Ecto neural progenitor cell (in vitro differentiated cells): ENCODE measurements around the gene ASTN2.

Source experiments
- DNase-seq: peaks from one replicate; pipeline ENCODE4 v3.0.0-alpha.2; 2018; ENCODE audit warnings: low spot score

Gene ASTN2

DNA sequence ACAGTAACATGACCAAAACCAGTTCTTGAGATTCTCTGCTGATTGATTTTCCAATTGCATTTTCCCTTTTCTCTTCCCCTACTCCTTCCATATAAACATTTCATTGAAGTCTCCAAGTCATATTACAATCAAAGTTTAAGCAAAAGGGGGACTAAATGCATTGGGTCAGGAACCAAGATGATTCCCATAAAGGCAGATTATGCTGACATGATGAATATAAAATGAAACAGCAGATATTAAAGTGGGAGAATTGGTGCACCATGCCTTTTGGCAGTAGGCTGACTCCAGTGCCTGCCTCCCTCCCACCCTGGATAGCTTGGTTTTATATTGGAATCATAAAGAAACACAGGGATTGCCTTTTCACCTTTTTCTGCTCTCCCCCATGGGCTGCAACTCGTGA is 118.4 kb downstream of the ASTN2 start:
- no peak for DNase-seq

DNA sequence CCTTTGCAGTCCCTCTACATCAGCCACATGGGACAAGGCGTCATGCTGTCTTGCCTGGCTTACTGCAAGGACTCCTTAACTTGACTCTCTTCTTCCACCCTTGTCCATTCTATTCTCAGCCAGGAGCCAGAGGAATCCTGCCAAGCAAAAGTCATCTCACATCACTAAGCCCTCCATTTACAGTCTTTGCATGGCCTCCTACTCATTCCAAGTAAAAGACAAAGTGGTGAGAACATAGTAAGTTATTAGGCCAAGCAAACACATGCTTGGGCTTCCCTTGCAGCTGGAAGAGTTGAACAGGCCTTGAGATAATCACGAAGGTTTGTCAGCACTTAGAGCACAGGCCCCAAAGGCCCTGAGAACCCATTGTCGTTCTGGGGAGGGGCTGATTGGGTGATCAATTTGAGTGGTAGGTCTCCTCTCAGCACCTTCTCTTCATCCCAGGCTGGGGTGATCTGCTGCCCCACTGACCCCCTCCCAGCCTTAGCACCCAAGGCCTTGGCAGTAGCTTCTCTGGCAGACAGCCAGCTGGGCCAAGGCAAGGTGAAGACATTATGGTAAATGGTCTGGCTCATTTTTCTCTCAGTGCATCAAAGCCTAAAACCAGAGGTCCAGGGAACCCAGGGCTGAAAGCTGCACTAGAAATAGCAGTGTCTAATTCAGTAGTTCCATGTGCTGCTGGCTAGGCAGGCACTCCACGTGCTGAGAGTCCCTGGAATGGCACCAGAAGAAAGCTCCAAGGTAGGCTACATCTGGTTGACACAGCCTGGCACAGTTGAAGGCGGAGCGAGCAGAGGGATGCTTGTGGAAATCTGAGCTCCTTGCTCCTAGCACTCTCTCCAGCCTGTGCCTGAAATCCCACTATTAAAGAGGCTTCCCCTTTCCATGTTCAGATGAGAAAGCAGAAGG is 121.4 kb downstream of the ASTN2 start:
- DNase-seq: no peak

DNA sequence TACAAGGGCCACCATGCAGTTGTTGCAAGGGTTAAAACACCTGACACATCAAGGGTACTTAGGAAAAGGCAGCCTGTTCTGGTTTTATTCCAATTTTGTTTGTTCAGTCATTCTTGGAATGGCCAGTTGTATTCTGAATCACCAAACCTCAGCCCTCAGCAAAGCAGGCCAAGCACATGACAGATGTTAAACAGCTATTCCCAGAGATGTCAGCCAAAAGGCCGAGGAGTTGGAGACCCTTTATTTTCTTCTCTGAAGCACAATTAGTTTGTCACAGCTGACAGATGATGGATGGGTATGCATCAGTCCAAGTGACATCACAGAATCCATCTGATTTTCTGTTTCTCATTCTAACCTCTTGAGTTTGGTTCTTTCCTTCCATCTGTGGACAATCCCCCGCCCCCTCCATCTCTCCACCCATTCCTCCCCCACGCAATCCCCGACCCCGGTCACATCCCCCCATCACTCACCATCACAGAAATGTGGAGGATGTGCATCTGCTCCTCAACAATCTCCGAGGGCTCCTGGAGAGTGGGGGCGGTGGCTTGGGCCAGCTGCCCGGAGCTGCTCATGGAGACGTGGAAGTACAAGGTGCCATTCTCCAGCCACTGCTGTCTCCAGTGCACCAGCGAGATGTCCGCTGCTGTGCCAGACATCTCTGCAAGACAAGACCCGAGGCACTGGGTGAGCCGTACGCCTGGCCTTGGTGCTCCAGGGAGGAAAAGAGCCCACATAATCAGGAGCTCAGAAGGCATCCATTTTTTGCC is 123.8 kb downstream of the ASTN2 start:
- no peak for DNase-seq

DNA sequence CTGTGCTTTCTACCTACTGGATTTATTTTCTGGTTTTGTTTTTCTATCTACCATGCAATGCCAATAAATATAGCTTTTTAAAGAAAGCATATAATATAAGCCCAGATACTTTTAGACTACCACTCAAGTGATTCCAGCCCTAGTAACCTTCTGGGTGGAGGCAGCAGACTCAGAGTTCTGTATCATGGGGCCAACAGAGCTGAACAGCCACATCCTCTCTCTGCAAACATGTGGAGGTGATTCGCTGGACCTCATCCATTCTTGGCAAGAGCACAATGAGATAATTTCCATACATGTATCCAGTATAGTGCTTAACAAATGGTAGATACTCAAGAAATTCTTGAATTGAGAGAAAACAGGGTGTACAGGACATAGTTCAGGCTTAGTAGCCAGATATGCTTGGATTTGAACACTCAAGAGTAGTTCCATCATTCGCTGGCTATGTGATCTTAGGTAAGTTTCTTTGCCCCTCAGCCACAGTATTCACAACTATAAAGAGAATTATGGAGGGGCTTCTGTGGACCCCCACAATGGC is 124.5 kb downstream of the ASTN2 start:
- DNase-seq: no peak

DNA sequence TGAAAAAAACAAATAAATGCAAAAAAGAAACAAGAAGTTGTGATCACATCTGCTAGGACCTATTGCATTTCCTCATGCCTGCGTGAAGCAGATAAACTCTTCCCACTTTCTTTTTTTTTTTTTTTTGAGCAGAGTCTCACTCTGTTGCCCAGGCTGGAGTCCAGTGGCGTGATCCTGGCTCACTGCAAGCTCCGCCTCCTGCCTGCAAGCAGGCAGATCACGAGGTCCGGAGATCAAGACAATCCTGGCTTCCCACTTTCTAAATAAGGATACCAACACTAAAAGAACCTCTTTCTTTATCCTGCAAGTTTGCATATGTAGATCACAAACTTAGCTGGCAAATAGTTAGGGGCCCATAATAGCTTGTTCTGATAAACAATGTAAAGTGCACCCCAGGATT is 128.6 kb downstream of the ASTN2 start:
- no peak for DNase-seq

DNA sequence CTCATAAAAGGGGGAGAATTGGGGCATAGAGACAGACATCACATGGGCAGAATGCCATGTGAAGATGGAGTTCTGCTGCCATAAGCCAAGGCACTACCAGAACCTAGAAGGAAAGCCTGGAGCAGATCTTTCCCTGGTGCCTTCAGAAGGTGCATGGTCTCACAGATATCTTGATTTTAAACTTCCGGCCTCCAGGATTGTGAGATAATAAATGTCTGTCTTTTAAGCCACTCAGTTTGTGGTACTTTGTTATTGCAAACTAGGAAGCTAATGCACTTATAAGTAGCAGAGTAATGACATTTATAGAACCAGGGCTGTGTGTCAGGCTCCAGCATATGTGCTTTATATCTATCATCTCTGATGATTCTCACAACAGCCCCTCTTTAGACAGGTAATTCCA is 130.4 kb downstream of the ASTN2 start:
- DNase-seq: no peak

DNA sequence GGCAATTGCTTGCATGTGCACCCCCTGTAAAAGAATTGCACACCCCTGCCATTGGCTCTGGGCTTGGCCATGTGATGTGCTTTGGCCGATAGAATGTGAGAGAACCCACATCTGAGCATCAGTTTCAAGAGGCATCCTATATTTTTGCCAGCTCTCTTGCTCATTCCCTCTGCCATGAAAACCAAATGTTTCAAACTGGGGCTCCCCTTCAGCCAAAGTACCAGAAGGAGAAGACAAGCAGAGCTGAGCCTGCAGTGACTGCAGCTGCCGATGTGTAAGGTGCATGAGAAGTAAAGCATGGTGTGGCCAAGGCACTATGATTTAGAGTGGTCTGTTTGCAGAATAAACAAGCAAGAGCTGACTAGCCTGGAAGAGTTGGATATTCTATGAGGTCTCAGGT is 132.3 kb downstream of the ASTN2 start:
- DNase-seq: no peak

DNA sequence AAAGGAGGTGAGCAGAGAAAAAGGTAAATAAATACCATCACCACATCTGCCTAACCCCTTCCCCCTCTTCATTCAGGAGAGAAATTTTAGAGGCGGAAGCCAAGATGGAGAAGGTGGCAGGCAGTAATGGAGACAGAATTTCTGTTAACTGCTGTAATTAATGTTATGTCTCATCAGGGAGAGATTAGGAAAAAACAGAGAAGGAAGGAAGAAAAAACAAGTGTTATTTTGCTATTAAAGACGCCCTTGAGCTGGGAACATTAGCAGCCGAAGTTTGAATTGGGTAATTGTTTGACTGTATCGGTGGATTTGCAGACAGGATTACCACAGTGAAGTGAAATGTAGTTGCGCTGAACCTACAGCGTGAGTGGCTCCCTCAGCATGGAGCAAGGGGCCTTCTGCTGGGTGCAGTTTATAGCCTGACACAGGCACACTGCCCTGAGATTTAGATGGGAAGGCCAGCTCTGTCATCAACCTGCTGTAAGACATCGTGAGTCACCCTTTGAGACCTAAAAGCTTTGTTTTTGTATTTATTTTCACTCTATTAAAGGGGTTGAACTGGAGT is 136.3 kb downstream of the ASTN2 start:
- no peak for DNase-seq

DNA sequence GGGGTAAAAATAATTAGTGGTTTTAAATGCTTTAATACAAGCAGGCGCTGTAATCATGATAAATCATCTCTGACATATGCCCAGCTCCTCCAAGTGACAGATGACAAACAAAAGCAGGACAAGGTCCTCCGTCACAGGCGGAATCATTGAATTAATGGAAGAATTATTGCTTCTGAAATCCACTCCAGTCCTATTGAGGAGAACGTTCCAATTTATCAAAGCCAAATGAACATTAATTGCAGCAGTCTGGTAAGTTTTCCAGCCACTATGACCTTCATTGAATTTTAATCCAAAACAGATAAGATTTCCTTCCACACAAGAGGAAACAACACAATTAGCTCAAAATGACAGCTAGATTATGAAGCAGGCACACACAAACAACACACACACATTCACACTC is 136.8 kb downstream of the ASTN2 start:
- DNase-seq: no peak

DNA sequence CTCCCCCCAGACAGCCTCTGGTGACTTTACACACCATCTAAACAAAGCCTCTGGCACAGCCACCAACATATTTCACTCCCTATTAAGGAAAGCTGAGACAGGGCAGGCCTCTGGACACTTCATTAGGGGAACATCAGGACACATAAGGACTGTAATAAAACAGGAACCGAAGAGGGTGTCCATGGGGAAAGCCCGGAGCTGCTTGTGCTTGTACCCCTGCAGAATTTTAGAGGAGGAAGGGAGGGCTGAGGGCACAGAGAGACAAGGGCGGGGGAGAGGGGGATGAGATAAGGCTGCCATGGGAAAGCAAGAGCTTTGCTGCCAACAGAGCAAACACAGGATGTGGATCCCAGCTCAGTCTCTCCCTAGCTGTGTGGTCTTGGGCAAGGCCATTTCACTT is 138.4 kb downstream of the ASTN2 start:
- no peak for DNase-seq

DNA sequence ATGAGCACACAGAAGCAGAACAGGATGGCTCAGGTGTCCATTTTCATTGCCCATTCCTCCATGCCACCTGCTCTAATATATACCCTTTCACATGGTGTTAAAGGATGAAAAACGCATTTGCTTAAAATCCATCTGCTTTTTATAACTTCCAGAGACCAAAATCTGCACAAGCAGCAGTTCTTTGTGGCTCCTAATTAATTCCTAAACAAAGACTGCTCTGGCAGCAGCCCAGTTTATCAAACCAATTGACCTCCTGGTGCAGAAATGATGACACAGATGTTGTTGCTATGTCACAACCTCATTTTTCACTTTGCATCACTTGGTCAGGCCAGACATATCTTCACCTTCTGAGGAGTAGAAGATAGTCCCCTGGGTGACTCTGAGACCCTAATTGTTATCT is 141.2 kb downstream of the ASTN2 start:
- DNase-seq: no peak

DNA sequence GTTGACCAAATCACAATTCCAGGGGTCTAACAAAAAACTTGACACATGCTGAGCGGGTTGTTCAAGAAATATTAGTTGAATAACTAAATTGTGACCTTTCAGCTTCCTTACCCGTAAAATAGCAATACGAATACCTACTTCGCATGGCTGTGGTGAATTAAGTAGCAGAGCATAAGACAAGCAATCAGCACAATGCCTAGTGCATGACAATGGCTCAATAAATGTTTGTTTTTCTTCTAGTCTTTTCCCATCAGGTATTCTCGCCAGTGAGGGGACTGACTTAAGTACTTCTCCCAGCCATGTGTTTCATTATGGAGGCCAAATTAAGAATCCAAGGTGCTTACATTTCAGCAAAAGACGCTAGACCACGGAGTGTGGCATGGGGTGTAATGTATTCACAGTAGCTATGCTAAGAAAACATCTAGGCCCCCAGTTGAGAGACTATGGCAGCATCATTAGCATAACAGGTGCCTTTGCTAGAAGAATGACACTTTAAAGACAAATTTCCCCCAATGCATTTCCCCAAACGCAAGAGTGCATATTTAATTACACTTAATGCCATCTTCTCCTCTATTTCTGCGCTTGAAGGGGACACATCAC is 145.9 kb downstream of the ASTN2 start:
- DNase-seq: no peak

DNA sequence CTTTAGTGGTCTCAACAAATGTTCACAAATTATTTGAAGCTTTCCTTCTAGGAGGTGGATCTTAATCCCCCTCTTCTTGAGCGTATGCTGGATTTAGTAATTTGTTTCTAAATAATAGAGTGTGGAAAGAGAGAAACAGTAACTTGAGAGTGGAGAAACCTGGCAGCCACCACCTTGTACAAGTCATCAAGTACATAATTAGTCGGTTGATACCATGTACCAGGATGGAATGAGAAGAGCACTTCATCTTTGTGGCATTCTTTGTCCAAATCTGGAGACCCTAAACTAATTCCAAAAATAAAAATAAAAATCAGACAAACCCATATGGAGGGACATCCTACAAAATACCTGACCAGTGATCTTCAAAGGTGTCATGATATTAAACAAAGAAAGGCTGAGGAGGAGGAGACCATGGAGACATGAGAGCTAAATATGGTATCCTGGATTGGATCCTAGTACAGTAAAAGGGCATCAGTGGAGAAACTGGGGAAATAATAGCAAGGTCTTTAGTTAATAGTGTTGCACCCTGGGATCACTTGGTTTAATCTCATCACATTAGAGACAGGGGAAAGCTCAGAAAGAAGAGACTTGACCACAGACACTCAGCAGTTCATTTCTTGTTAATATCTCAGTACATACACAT is 147.9 kb downstream of the ASTN2 start:
- no peak for DNase-seq

DNA sequence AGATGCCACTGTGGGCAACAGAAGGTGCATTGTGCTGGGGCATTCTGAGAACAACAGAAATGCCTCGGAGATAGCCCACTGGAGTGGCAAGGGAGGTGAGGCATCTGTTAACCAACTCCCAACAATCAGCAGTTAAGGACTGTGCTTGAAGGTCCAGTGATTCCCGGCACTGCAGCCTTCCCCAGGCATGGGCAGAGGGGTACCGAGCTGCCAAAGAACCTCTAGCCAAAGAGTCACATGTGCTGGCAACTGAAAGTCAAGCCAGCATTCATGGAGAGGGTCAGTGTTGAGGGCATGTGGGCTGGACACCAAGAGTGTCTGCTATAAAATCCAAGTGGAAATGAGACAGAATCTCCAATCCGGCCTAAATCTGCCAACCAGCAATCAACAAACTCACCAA is 149.6 kb downstream of the ASTN2 start:
- no peak for DNase-seq

DNA sequence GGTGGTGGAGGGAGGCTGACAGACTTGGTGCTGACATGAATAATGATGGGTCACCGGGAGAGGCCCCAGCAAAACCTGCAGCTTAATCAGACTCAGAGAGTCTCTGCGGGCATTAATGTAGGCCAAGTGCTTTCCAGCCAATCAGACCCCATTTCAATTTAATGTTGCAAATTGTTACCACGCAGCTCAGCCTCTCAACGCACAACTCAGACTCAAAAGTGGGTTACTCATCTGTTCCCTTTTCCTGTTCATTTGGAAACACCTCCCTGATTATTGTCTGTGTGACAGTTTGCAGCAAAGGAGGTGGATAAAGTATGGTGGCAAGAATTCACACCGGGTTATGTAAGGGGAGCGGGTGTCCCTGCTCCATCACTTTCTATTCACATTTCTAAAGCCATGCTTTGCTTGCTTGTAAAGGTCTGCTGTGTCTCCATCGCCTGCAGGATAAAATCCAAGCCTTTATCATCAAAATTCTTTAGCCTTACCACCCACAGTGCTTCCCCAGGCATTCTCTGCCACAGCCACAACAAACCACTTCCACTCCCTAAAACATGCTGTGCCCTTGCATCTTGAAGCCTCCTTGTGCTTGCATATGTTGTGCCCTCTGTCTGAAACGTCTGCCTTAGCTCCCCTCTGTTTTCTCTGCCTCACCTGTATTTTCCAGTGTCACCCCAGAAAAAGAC is 156.5 kb downstream of the ASTN2 start:
- no peak for DNase-seq

DNA sequence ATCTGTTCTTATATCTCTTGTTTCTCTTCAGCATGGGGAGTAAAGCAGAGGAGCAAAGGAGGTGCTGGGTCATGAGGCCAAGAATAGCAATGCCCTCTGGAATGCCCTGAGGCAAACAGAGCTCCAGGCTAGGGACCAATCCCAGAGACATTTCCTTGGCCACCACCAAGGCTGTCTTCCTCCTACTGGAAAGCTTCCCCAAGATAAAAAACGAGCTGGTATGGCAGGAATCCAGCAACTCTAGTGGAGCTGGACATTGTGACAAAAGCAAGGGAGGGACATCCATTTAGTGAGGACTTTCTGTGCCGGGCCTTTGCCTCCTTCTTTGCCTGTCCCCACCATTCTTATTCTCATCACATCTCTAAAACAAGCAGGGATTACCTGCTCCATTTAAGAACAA is 161.6 kb downstream of the ASTN2 start:
- no peak for DNase-seq

DNA sequence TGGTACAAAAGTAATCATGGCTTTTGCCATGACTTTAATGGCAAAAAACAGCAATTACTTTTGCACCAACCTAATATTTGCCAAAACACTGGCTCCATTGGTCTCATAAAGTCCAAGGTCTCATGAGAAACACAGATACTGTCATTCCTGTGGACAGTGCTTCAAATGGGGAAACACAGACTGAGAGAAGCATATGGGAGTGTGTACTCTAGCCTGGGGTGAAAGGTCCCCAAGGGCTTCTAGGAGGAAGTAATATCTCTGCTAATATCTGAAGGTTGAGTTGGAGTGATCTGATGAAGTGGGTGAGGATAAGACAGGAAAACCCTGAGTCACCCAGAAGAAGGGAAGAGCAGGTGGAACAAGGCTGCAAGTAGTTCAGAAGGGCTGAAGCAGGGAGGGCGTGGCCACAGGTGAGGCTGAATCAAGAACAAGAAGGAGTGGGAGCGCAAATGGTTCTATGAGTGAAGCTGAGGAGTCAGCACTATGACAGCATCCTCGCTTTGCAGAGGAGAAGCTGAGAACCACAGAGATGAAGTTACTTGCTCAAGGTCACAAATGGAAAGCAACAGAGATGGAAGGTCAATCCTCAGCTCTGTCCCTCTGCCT is 164.1 kb downstream of the ASTN2 start:
- no peak for DNase-seq

DNA sequence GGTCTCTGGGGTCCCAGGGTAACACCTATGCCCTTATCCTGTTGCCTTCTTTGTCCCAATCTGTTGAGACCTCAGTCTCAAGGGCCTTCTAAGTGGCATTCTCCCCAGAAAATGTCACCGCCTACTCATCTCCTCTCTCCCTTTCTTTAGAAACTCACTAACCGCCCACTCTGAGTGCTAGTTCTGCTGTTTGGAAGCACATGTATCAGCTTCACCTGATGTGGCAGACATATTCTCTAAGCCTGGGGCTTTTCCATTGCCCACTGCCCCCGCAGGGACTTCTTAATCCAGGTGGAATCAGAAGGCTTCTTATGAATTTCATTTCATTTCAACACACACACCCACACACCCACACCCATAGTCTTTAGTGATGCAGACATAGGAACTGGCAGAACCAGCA is 165.1 kb downstream of the ASTN2 start:
- DNase-seq: no peak

DNA sequence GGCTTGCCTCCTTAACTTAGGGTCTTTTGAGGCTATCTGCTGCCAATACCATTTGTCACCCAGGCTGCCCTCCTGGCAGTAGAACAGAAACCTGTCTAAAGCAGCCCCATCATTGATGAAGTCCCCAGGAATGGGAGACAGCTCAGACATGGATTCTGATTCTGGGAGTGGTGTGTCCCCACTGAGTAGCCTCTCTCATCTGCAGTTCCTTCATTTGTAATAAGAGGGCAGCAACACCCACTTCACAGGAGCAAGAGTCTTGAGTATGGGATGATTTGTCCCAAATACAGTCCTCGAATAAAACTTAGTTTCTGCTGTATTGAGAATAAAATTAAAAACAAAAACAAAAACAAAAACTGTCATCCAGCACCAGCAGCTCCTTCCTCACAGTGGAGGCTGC is 167.6 kb downstream of the ASTN2 start:
- DNase-seq: no peak

DNA sequence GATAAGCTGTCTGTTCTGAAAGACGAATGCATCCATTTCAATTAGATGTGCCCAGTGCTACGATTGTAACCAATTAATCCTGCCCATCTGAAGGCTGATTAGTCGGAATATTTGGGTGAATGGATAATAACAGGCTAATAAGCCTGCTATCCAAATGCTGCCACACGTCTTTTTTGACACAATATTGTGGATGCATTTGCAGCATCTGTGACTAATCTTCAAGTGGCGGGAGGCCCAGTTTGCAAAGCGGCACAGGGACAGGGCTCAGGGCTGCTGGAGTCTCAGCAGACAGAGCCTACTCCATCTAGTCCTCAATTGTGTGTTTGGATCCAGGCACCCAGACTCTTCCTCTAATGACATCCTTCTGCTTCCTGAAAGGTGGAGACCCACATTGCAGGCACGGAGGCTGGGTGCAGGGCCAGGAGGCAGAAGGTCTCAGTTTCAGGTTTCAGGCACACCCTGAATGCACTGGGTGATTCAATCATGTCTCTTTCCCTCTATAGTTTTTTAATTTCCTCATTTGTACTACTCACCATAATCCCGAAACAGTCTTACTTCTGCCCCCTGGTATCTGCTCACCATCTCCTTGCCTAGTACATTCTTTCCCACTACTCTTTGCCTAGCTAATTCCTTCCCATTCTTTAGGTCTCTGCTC is 169.6 kb downstream of the ASTN2 start:
- no peak for DNase-seq
